Activated naive CD8-positive, alpha-beta T cell treated with anti-CD3 and anti-CD28 coated beads, Interleukin-2, amount 10 ng/mL, durations not matched to agents 7 days and 5 days (primary cell): Measurements from ENCODE around the gene MFSD1. TPM values are rescaled to one million over a fixed set of nuclear protein-coding genes. Genes with fewer than 3 reads are reported as not detected.

Experiments
- ATAC-seq: fragments of 150-1000 bp; cut with Tn5 transposase; one replicate; pipeline ENCODE4 v1.10.0; 2021; ENCODE audit warnings: low read depth, moderate library complexity
- POLR2A ChIA-PET: fragments of 350-600 bp; sonication (Branson Sonifier 250); formaldehyde crosslinking; loops from one replicate; lab custom pipeline; 2021; ENCODE audit warnings: antibody characterized with exemption; lab: Charles Lee
- DNase-seq: peaks from one replicate; pipeline ENCODE4 v3.0.0; 2021
- H3K27ac Mint-ChIP-seq: one replicate; pipeline ENCODE4 v1.8.0; 2022; ENCODE audit warnings: mild to moderate bottlenecking, mixed read lengths
- H3K27me3 Mint-ChIP-seq: one replicate; pipeline ENCODE4 v1.8.0; 2022; ENCODE audit warnings: mild to moderate bottlenecking, moderate library complexity, mixed read lengths
- H3K36me3 Mint-ChIP-seq: one replicate; pipeline ENCODE4 v1.8.0; 2021; ENCODE audit warnings: mild to moderate bottlenecking, mixed read lengths
- H3K4me1 Mint-ChIP-seq: one replicate; pipeline ENCODE4 v1.8.0; 2021; ENCODE audit warnings: mixed read lengths
- H3K4me3 Mint-ChIP-seq: one replicate; pipeline ENCODE4 v1.8.0; 2022; ENCODE audit warnings: mild to moderate bottlenecking, moderate library complexity, mixed read lengths
- H3K9me3 Mint-ChIP-seq: one replicate; pipeline ENCODE4 v1.8.0; 2021; ENCODE audit warnings: mixed read lengths
- total RNA-seq, 2 experiments: library from RNA; stranded (reverse); gene quantifications; one replicate each; pipeline ENCODE4 v1.2.3, GENCODE V29; 2021

MFSD1 gene
- total RNA-seq, 2 experiments from 2014 or later: 26.2 TPM

DNA sequence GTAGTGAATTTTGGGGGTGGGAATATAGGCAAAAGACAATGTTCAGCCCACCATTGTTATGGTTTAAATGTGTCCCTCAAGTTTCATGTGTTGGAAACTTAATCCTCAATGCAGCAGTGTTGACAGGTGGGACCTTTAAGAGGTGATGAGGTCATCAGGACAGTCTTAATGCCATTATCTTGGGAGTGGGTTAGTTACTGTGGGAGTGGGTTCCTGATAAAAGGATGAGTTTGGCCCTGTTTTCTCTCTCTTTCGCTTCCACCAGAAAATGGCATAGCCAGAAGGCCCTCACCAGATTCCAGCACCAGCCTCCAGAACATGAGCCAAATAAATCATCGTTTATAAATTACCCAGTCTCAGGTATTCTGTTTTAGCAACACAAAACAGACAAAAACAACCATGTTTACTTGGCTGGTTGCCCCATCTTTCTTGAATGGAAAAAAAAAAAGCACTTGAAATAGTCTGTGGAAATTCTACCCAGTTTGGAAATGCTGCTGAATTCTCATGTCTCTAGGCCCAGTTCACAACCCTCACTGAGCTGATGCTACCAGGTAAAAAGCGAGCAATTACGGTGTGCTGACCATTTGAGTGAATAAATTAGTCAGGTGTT, 31.0 kb upstream of the MFSD1 start:
- no peak for ATAC-seq
- POLR2A ChIA-PET: no interaction called here
- H3K36me3 Mint-ChIP-seq: no peaks in the 10 kb centered on the region

DNA sequence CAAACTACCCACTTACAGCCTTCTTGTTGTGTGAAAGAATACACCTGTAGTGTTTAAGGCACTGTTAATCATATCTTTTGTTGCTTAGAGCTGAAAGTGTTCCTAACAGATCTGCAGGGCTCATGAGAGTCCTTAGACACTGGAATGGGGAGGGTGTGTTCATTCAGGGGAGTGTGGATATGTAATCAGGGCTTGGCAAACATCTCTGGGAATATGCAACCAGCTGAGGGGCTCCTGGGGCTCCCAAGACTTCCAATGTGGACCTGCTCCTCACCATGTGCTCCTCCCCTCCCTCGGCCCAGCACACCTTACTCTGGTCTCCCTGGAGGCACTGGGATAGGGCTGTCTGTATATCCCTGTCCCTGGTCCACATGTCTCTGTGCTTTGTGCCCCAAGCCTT, 30.3 kb upstream of the MFSD1 start:
- H3K27me3 Mint-ChIP-seq: no peaks in the 10 kb centered on the region
- H3K4me1 Mint-ChIP-seq: peaks cover 1% of the 10 kb centered on the region
- no peaks in the 10 kb centered on the region for H3K9me3 Mint-ChIP-seq
- DNase-seq (no peak), ATAC-seq (no peak)
- POLR2A ChIA-PET: no interaction called here
- no peak overlapping the region for H3K4me3 Mint-ChIP-seq
- no peaks in the 10 kb centered on the region for H3K36me3 Mint-ChIP-seq
- H3K27ac Mint-ChIP-seq: no peak overlapping the region

More for the DNA sequence above, 31.0 kb upstream of the MFSD1 start:
- no peaks in the 10 kb centered on the region for H3K9me3 Mint-ChIP-seq
- H3K27me3 Mint-ChIP-seq: peaks cover 2% of the 10 kb centered on the region
- no peak overlapping the region for H3K27ac Mint-ChIP-seq
- DNase-seq: no peak
- no peak overlapping the region for H3K4me3 Mint-ChIP-seq
- H3K4me1 Mint-ChIP-seq: peaks cover 1% of the 10 kb centered on the region

DNA sequence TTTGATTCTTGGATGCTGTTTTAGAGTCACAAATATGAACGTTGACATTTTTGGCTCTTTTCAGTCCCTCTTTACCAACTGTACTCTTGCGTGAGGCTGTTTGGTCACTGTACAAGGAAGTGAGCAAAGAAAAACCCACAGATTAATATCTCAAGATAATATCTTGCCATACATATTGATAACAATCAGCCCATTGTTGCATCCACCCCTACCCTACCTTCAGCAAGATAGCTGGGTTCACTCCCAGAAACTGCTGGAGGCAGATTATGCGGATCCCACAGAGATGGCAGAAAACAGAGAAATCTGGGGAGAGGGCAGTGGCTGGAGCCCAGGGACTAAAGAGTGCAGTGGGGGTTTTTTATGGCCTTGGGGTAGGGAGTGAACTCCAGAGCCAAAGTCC, 29.9 kb upstream of the MFSD1 start:
- POLR2A ChIA-PET: no interaction called here
- H3K4me3 Mint-ChIP-seq: no peak overlapping the region
- no peak for ATAC-seq
- H3K4me1 Mint-ChIP-seq: peaks cover 1% of the 10 kb centered on the region
- no peak overlapping the region for H3K27ac Mint-ChIP-seq
- H3K27me3 Mint-ChIP-seq: no peaks in the 10 kb centered on the region
- no peaks in the 10 kb centered on the region for H3K9me3 Mint-ChIP-seq
- DNase-seq: no peak
- H3K36me3 Mint-ChIP-seq: no peaks in the 10 kb centered on the region

DNA sequence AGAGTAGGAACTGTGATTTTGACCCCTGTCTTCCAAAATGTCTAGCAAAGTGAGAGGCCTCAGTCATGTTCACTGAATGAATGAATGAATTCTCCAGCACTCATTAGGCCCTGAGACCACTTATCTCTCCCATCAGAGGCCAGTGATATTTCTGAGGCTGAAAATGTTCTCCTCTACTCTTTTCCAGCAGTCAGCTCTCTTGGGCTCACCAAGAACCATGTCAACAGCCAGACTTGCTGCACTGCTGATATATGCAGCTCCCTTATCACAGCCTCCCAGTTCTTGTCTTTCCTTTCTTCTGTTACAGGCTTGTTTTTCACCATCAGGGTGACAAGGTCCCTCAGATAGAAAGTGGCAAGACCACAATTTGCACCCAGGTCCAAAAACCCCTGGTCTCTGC, 28.7 kb upstream of the MFSD1 start:
- no peak for DNase-seq
- no peaks in the 10 kb centered on the region for H3K27me3 Mint-ChIP-seq
- no peak overlapping the region for H3K4me3 Mint-ChIP-seq
- H3K27ac Mint-ChIP-seq: no peak overlapping the region
- POLR2A ChIA-PET: no interaction called here
- no peak for ATAC-seq
- H3K9me3 Mint-ChIP-seq: no peaks in the 10 kb centered on the region
- peaks cover 1% of the 10 kb centered on the region for H3K4me1 Mint-ChIP-seq
- H3K36me3 Mint-ChIP-seq: no peaks in the 10 kb centered on the region

DNA sequence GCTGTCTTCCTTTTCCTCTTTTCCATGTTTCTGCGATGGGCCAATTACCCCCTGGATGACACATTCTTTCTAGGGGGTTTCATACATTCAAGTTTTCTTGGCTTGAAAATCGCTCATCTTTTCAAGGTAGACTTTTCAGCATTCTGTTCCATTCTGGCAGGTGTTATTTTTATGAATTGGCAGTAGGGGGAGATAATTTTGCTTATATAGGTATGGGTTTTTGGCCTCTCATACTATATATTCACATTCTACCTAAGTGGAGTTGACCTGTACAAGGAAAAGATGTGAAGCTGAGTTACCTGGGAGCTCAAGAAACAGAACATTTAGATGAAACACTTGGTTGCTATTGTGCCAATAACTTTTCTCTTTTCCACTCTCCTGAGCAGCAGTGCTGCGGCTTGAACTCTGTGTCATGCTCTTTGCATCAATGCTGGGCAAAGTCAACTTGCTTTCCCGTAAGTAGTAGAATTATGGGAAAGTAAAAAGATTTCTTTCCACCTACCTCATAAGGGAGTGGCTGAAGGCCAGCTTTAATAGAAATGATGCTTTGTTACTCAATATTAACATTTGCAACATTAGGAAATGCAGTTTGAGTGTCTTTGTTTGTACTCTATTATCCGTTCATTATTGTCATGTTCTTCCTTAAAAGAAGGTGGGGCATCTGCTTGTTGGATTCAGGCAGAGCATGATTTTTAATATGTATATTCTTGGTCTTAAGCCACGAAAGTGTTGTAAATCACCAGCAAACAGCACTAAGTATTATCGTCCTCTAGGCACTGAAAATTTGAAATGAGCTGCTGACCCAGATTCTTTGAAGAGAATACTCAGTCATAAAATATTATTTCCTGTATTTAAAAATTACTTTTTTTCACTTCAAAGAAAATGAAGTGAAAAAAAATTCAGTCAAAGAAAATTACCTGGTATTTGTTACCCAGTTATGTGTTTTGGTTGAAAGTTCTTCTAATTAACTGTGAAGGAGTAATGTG, 27.7 kb upstream of the MFSD1 start:
- no peaks in the 10 kb centered on the region for H3K36me3 Mint-ChIP-seq
- POLR2A ChIA-PET: no interaction called here

DNA sequence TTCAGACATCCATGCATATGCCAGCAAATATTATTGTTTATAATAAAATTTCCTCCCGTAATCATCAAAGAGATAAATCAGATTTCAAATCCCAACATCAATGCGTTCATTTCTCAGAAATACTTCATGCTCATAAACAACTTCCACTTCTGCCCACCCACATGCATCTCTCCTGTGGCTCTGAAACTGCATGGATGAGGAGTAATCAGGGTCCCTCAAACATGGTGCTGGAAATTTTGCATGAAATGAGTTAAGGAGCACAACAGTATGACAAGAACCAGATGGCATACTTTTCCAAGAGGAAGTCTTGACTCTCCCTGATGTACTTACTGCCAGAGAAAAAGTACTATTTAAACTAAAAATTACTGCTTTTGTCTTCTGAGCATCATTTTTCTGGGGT, 26.9 kb upstream of the MFSD1 start:
- peaks cover 1% of the 10 kb centered on the region for H3K4me1 Mint-ChIP-seq
- POLR2A ChIA-PET: no interaction called here
- H3K4me3 Mint-ChIP-seq: no peak overlapping the region
- H3K27me3 Mint-ChIP-seq: no peaks in the 10 kb centered on the region
- no peak for ATAC-seq
- H3K27ac Mint-ChIP-seq: no peak overlapping the region
- DNase-seq: no peak
- H3K9me3 Mint-ChIP-seq: no peaks in the 10 kb centered on the region
- H3K36me3 Mint-ChIP-seq: no peaks in the 10 kb centered on the region

More for the DNA sequence above, 27.7 kb upstream of the MFSD1 start:
- Mint-ChIP-seq H3K9me3 (no peaks in the 10 kb centered on the region), H3K27me3 (no peaks in the 10 kb centered on the region), H3K27ac (no peak overlapping the region), H3K4me1 (peaks cover 1% of the 10 kb centered on the region), H3K4me3 (no peak overlapping the region)
- no peak for ATAC-seq
- no peak for DNase-seq

DNA sequence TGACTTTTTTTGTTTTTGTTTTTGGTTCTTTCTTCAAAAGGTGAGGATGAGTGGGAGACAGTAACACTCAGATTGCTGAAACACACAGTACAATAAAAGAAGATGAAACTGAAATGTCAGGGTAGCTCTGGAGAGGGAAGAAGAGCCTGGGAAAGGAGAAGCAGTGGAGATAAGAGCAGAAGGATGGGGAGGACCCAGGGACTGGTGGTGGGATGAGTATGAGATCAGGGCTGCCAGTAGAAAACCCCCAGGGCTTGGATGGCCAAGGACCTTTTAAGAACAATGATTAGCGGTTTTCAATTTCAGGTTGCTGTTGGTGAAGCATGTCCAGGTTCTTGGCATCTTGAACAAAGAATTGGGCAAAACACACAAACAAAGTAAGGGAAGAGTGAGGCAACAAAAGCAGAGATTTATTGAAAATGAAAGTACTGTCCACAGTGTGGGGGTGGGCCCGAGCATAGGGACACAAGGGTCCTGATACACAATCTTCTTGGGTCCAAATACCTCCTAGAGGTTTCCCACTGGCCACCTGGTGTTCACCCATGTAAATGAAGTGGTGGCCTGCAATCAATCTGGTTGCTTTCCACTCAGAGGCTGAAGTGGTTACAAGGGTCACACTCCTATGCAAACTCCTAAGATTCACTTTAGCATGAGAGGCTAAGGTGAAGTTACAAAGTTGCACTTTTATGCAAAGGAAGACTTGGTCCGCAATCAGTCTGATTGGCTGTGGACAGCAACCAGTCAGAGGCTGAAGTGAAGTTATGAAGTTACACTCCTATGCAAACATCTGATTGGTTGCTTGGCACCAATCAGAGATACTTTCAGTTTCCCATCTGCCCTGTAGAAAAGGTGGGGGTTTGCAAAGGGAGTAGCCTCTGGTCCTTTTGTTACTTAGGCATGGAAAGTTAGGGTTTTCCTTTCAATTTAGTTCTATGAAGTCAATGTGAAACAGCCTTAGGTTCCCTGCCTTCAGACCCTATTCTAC, 26.1 kb upstream of the MFSD1 start:
- Mint-ChIP-seq H3K4me3 (no peak overlapping the region), H3K36me3 (no peaks in the 10 kb centered on the region), H3K27ac (no peak overlapping the region), H3K27me3 (no peaks in the 10 kb centered on the region), H3K4me1 (peaks cover 1% of the 10 kb centered on the region), H3K9me3 (no peaks in the 10 kb centered on the region)
- no peak for DNase-seq
- ATAC-seq: no peak
- POLR2A ChIA-PET: no interaction called here

DNA sequence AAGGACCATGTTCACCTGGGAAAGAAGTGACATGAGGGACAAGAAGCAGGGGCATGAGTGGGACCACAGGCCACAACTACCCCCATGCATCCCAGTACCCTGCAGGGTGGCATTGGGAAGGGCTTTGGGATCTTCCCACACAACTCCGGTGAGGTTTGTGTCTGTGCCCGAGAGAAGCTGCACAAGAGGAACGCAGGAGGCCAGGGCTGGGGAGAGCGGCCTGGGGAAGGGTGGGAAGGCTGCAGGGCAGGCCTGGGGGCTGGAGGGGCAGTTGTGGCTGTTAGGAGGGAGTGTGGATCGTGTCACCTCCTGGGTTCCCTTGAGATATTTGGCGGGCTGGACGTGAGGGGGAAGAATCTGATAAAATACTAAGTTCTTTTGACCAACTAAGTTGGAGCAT, 25.3 kb upstream of the MFSD1 start:
- H3K27ac Mint-ChIP-seq: no peak overlapping the region
- no peak overlapping the region for H3K4me3 Mint-ChIP-seq
- peaks cover 1% of the 10 kb centered on the region for H3K4me1 Mint-ChIP-seq

DNA sequence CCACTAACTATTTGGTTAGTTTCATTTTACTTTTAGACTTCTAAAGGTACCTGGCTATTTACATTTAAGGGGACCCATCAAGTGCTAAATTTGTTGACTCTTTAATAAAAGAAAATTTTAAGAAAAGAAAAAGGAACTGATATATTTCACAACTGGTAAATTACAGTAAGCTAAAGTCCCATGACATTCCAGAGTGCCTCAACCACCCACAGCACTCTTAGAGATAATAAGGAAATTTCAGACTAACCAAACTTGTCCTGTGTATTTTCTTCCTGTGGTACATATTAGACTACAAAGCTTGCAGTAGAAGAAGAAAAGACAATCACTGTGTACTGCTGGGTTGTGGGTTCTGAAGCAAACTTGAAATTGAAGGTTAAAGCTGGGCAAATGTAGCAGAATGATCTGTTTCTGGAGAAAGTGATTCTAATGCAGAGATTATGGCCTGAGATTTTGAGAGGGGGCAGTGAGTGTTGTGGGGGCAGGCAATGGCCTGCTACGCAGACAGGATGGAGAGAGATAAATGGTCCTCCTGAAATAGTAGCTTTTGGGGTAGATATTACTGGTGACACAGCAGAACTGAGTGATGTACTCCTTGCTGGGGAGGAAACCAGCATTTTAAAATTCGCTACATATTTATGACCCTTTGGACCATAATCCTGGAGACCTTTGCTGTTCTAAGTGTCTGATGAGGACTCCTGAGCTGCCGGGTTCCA, 24.5 kb upstream of the MFSD1 start:
- H3K9me3 Mint-ChIP-seq: no peaks in the 10 kb centered on the region
- no peaks in the 10 kb centered on the region for H3K36me3 Mint-ChIP-seq
- no peak for DNase-seq
- POLR2A ChIA-PET: no interaction called here
- H3K4me1 Mint-ChIP-seq: peaks cover 1% of the 10 kb centered on the region
- no peak overlapping the region for H3K27ac Mint-ChIP-seq
- ATAC-seq: no peak
- no peaks in the 10 kb centered on the region for H3K27me3 Mint-ChIP-seq
- no peak overlapping the region for H3K4me3 Mint-ChIP-seq

More for the DNA sequence above, 25.3 kb upstream of the MFSD1 start:
- Mint-ChIP-seq H3K27me3 (no peaks in the 10 kb centered on the region), H3K9me3 (no peaks in the 10 kb centered on the region), H3K36me3 (no peaks in the 10 kb centered on the region)
- POLR2A ChIA-PET: no interaction called here
- DNase-seq (no peak), ATAC-seq (no peak)

DNA sequence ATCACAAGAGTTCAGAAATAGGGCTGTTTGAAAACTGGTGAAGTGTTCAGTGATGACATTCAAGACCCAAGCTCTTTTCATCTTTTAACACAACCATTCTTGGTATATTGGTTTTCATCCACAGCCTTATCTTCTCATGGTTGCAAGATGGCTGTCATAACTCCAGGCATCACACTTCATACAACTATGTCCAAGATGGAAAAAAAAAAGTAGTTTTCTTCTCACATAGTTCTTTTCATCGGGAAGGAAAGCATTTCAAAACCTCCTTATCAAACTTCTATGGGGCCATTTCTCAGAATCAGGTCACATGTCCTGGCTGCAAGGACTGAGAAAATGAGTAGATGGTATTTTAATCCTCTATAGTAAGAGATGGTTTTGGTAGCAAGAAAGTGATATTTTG, 21.1 kb upstream of the MFSD1 start:
- POLR2A ChIA-PET: no interaction called here
- no peak for ATAC-seq
- Mint-ChIP-seq H3K4me1 (no peaks in the 10 kb centered on the region), H3K36me3 (no peaks in the 10 kb centered on the region), H3K9me3 (no peaks in the 10 kb centered on the region), H3K4me3 (no peak overlapping the region), H3K27me3 (no peaks in the 10 kb centered on the region), H3K27ac (no peak overlapping the region)
- no peak for DNase-seq

DNA sequence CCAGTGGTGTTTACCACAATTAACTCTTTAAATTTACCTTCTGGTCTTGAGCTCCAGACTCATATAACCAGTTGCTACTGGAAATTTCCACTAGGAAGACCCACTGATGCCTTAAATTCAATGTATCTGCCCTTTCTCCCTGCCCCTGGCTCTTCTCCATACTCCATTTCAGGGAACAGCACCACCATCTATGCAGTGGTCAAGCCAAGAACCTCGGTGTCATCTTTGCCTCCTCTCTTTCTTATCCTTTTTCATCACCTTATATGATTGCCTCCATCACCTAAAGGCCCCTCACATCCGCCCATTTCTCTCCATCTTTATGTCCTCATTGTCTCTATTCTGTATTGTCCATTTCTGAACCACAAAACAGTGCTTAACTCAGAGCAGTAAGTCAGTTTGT, 20.7 kb upstream of the MFSD1 start:
- no peaks in the 10 kb centered on the region for H3K36me3 Mint-ChIP-seq
- no peak overlapping the region for H3K27ac Mint-ChIP-seq
- POLR2A ChIA-PET: no interaction called here
- ATAC-seq: no peak
- no peaks in the 10 kb centered on the region for H3K27me3 Mint-ChIP-seq
- no peak overlapping the region for H3K4me3 Mint-ChIP-seq
- H3K4me1 Mint-ChIP-seq: no peaks in the 10 kb centered on the region
- no peaks in the 10 kb centered on the region for H3K9me3 Mint-ChIP-seq
- no peak for DNase-seq

DNA sequence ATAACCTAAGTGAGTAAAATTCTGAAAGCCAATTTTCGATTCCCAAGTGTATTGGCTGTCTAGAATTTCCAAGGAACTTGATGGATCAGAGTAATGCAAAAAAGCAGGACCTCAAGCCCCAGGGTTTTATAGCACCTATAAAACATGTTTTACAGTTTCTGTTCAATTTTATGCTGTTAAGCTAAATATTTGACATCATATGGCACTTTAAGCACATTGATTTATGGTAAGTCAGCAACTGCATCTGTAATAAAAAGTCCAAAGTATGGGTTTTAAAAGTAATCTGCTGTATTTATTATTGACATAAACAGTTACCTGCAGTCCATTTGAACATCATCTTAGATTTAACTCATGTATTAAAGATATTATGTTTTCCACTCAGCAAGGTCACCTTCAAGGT, 20.0 kb upstream of the MFSD1 start:
- no peaks in the 10 kb centered on the region for H3K27me3 Mint-ChIP-seq
- H3K9me3 Mint-ChIP-seq: no peaks in the 10 kb centered on the region
- DNase-seq (no peak), ATAC-seq (no peak)
- H3K36me3 Mint-ChIP-seq: no peaks in the 10 kb centered on the region
- POLR2A ChIA-PET: no interaction called here
- no peak overlapping the region for H3K27ac Mint-ChIP-seq
- no peaks in the 10 kb centered on the region for H3K4me1 Mint-ChIP-seq
- no peak overlapping the region for H3K4me3 Mint-ChIP-seq
